DOHH2 (cell line): ENCODE data around the gene SAC3D1.

ENCODE experiments used
- H3F3A ChIP-seq: fragments of 200-600 bp; sonication (generic), shearing (Covaris generic); 2 replicates; pipeline ENCODE4 v1.6.0; 2016; ENCODE audit warnings: antibody characterized with exemption, mild to moderate bottlenecking; ENCODE audit not compliant: control insufficient read depth, insufficient read depth
- H3K27ac ChIP-seq: fragments of 200-600 bp; sonication (generic); 2 replicates; pipeline ENCODE4 v1.5.1; 2014; ENCODE audit warnings: low read depth, mild to moderate bottlenecking, low read length, moderate library complexity
- H3K27me3 ChIP-seq: fragments of 200-600 bp; sonication (generic); 2 replicates; pipeline ENCODE4 v1.6.1; 2014; ENCODE audit warnings: mild to moderate bottlenecking, low read length, mixed read lengths; ENCODE audit not compliant: control insufficient read depth
- H3K36me3 ChIP-seq: fragments of 200-600 bp; sonication (generic); 2 replicates; pipeline ENCODE4 v1.6.1; 2014; ENCODE audit warnings: mild to moderate bottlenecking, low read length, moderate library complexity, mixed read lengths; ENCODE audit not compliant: control insufficient read depth
- H3K4me1 ChIP-seq: fragments of 200-600 bp; sonication (generic); 2 replicates; pipeline ENCODE4 v1.6.1; 2014; ENCODE audit warnings: mild to moderate bottlenecking, low read length, mixed read lengths; ENCODE audit not compliant: control insufficient read depth
- H3K4me2 ChIP-seq: fragments of 200-600 bp; sonication (generic); 2 replicates; pipeline ENCODE4 v1.6.0; 2014; ENCODE audit warnings: mild to moderate bottlenecking, low read length, moderate library complexity
- H3K4me3 ChIP-seq: fragments of 200-600 bp; sonication (generic); 2 replicates; pipeline ENCODE4 v1.5.1; 2014; ENCODE audit warnings: mild to moderate bottlenecking, low read length, mixed read lengths
- H3K79me2 ChIP-seq: fragments of 200-600 bp; sonication (generic); 2 replicates; pipeline ENCODE4 v1.6.1; 2014; ENCODE audit warnings: mild to moderate bottlenecking, low read length, mixed read lengths; ENCODE audit not compliant: control insufficient read depth
- H3K9me2 ChIP-seq: fragments of 200-600 bp; sonication (generic); replicated peaks from 2 replicates; pipeline ENCODE4 v1.6.1; 2014; ENCODE audit warnings: mild to moderate bottlenecking, low read length, mixed read lengths; ENCODE audit not compliant: control insufficient read depth
- H3K9me3 ChIP-seq: fragments of 200-600 bp; sonication (generic); 2 replicates; pipeline ENCODE4 v1.6.1; 2014; ENCODE audit warnings: antibody characterized with exemption, low read length, mixed read lengths; ENCODE audit not compliant: control insufficient read depth, insufficient read depth
- H4K20me1 ChIP-seq: fragments of 200-600 bp; sonication (generic); 2 replicates; pipeline ENCODE4 v1.6.0; 2014; ENCODE audit warnings: low read depth, mild to moderate bottlenecking, antibody characterized with exemption, low read length, moderate library complexity; ENCODE audit not compliant: control insufficient read depth, insufficient read depth
- EZH2phosphoT487 ChIP-seq: fragments of 200-600 bp; sonication (generic); IDR thresholded peaks from 2 replicates; pipeline ENCODE4 v1.6.1; 2017; ENCODE audit warnings: borderline replicate concordance, mild to moderate bottlenecking, antibody characterized with exemption, low read length, moderate library complexity, mixed read lengths
- TF ChIP-seq, protein P1 (sequence below): fragments of 200-600 bp; sonication (generic); IDR thresholded peaks from one replicate; pipeline ENCODE4 v1.5.1; 2014; ENCODE audit warnings: antibody characterized with exemption, mild to moderate bottlenecking, low read depth, low read length; ENCODE audit not compliant: poor library complexity, severe bottlenecking

SAC3D1 gene

GRCh38 chr11:65056999-65057398, 16.0 kb downstream of the SAC3D1 start:
- H3K9me3 ChIP-seq, result no peaks in the 10 kb centered on the region
- H3K27me3 ChIP-seq, result no peaks in the 10 kb centered on the region; the same call in 1 of the 2 replicates
- H3K4me2 ChIP-seq, result no peak overlapping the region
- no peak overlapping the region for H3K27ac ChIP-seq
- no peak overlapping the region for H3K4me3 ChIP-seq
- no peaks in the 10 kb centered on the region for H3K79me2 ChIP-seq
- TF ChIP-seq, protein P1, sequence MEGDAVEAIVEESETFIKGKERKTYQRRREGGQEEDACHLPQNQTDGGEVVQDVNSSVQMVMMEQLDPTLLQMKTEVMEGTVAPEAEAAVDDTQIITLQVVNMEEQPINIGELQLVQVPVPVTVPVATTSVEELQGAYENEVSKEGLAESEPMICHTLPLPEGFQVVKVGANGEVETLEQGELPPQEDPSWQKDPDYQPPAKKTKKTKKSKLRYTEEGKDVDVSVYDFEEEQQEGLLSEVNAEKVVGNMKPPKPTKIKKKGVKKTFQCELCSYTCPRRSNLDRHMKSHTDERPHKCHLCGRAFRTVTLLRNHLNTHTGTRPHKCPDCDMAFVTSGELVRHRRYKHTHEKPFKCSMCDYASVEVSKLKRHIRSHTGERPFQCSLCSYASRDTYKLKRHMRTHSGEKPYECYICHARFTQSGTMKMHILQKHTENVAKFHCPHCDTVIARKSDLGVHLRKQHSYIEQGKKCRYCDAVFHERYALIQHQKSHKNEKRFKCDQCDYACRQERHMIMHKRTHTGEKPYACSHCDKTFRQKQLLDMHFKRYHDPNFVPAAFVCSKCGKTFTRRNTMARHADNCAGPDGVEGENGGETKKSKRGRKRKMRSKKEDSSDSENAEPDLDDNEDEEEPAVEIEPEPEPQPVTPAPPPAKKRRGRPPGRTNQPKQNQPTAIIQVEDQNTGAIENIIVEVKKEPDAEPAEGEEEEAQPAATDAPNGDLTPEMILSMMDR, result no peak
- TF ChIP-seq EZH2phosphoT487, result no peak
- H3F3A ChIP-seq, result no peaks in the 10 kb centered on the region
- no peaks in the 10 kb centered on the region for H3K9me2 ChIP-seq
- no peaks in the 10 kb centered on the region for H3K36me3 ChIP-seq
- H3K4me1 ChIP-seq, result peaks cover 36% of the 10 kb centered on the region
- no peaks in the 10 kb centered on the region for H4K20me1 ChIP-seq

GRCh38 chr11:65057526-65057925, 16.5 kb downstream of the SAC3D1 start:
- Histone ChIP-seq H3K27me3 (no peaks in the 10 kb centered on the region; the same call in 1 of the 2 replicates), H3K79me2 (no peaks in the 10 kb centered on the region), H3K36me3 (no peaks in the 10 kb centered on the region), H3K4me3 (no peak overlapping the region), H3K27ac (no peak overlapping the region), H3K9me3 (no peaks in the 10 kb centered on the region), H4K20me1 (no peaks in the 10 kb centered on the region), H3K4me1 (peaks cover 36% of the 10 kb centered on the region), H3F3A (no peaks in the 10 kb centered on the region), H3K4me2 (no peak overlapping the region), H3K9me2 (no peaks in the 10 kb centered on the region)
- TF ChIP-seq, protein P1, result no peak
- TF ChIP-seq EZH2phosphoT487, result no peak

GRCh38 chr11:65058012-65058411, 17.0 kb downstream of the SAC3D1 start:
- Histone ChIP-seq H3K9me2 (no peaks in the 10 kb centered on the region), H3K4me1 (peaks cover 36% of the 10 kb centered on the region), H3K4me3 (no peak overlapping the region), H3K79me2 (no peaks in the 10 kb centered on the region), H3F3A (no peaks in the 10 kb centered on the region), H3K9me3 (no peaks in the 10 kb centered on the region), H3K4me2 (no peak overlapping the region), H3K27ac (no peak overlapping the region), H4K20me1 (no peaks in the 10 kb centered on the region), H3K27me3 (no peaks in the 10 kb centered on the region; the same call in 1 of the 2 replicates), H3K36me3 (no peaks in the 10 kb centered on the region)
- no peak for TF ChIP-seq EZH2phosphoT487
- TF ChIP-seq, protein P1, result no peak
